Measurements from ENCODE around the gene EYA2.
A peak's percentile ranks its signal among the peaks of the same experiment; 100 is the strongest.

The EYA2 gene

DNA sequence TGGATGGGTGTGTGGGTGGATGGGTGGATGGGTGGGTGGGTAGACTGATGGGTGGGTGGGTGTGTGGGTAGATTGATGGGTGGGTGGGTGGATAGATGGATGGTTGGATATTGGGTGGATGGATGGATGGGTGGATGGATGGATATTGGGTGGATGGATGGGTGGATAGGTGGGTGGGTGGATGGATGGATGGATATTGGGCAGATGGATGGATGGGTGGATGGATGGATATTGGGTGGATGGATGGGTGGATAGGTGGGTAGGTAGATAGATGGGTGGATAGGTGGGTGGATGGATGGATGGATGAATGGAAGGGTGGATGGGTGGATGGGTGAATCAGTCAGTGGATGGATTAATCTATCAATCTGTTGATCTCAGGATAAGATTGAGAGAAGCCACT lies 284.6 kb downstream of the EYA2 start:
- DNase-seq (ENCODE audit: low read depth): no peak
- H3K4me3 ChIP-seq (ENCODE audit: low read depth, low read length): no peak overlapping the region
- TF ChIP-seq MYC (IDR thresholded peaks at IDR 0.05; ENCODE audit: low read depth, low read length): no peak
- TF ChIP-seq POLR2A (IDR thresholded peaks at IDR 0.05; ENCODE audit: extremely low read depth, insufficient read length): no peak
- TF ChIP-seq, protein P1, sequence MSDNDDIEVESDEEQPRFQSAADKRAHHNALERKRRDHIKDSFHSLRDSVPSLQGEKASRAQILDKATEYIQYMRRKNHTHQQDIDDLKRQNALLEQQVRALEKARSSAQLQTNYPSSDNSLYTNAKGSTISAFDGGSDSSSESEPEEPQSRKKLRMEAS (IDR thresholded peaks at IDR 0.05; ENCODE audit: low read depth, low read length): no peak
- TF ChIP-seq, protein P2, sequence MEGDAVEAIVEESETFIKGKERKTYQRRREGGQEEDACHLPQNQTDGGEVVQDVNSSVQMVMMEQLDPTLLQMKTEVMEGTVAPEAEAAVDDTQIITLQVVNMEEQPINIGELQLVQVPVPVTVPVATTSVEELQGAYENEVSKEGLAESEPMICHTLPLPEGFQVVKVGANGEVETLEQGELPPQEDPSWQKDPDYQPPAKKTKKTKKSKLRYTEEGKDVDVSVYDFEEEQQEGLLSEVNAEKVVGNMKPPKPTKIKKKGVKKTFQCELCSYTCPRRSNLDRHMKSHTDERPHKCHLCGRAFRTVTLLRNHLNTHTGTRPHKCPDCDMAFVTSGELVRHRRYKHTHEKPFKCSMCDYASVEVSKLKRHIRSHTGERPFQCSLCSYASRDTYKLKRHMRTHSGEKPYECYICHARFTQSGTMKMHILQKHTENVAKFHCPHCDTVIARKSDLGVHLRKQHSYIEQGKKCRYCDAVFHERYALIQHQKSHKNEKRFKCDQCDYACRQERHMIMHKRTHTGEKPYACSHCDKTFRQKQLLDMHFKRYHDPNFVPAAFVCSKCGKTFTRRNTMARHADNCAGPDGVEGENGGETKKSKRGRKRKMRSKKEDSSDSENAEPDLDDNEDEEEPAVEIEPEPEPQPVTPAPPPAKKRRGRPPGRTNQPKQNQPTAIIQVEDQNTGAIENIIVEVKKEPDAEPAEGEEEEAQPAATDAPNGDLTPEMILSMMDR (IDR thresholded peaks at IDR 0.05; ENCODE audit: low read depth, low read length): no peak

DNA sequence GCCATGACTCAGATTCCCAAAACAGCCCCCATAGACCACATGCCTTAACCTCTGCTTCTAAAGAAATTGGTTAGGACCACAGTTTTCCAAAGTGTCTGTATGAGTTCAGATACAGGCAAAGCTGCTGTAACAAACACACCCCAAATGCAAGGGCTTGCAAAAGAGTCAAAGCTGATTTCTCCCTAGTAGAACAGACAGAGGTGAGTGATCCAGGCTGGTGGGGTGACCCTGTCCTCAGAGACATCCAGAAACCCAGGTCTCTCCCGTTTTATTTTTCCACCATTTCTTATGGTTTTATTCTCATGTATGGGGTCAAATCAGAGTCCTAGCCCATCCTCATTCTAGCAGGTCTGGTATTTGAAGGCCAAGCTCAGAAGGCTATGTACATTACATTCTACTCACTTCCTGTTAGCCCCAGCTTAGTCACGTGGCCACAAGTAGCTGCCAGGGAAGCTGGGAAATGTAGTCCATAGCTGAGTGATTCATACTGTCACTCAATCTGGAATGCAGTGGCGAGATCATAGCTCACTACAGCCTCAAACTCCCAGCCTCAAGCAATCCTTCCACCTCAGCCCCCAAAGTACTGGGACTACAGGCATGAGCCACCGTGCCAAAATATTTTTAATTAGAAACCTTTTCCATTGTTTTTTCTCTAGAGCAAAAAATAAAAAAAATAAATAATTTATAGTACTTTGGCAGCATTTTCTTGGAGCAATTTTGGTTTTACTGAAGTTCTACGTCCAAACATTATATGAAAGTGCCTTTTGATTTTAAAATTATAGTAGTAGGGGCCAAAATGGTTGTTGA lies 286.6 kb downstream of the EYA2 start:
- TF ChIP-seq, protein P1 (IDR thresholded peaks at IDR 0.05; ENCODE audit: low read depth, low read length): peak; percentile 93
- no peak for TF ChIP-seq POLR2A (IDR thresholded peaks at IDR 0.05; ENCODE audit: extremely low read depth, insufficient read length)
- peak; percentile 82 for DNase-seq (ENCODE audit: low read depth)

DNA sequence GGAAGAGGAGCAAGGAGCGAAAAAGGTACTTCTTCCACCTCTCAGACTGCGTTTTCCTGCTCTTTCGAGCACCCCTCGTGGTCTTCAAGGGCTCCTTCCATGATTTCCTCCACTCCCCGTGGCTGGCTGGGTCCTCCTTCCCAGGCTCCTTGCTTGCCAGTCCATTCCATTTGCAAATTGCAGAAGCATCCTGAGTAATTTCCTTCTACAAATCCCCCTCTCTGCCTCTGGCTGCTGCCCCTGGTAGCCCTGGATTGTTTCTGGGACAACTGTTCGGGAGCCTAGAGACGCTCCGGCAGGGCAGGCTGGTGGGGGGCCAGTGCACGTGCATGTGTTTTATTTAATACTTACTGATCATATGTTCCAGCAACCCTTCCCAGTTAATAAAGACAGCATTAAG lies 288.7 kb downstream of the EYA2 start:
- no peak for DNase-seq (ENCODE audit: low read depth)
- H3K4me3 ChIP-seq (ENCODE audit: low read depth, low read length): no peak overlapping the region
- TF ChIP-seq MYC (IDR thresholded peaks at IDR 0.05; ENCODE audit: low read depth, low read length): no peak

More for the DNA sequence above, 286.6 kb downstream of the EYA2 start:
- H3K4me3 ChIP-seq (ENCODE audit: low read depth, low read length): no peak overlapping the region

DNA sequence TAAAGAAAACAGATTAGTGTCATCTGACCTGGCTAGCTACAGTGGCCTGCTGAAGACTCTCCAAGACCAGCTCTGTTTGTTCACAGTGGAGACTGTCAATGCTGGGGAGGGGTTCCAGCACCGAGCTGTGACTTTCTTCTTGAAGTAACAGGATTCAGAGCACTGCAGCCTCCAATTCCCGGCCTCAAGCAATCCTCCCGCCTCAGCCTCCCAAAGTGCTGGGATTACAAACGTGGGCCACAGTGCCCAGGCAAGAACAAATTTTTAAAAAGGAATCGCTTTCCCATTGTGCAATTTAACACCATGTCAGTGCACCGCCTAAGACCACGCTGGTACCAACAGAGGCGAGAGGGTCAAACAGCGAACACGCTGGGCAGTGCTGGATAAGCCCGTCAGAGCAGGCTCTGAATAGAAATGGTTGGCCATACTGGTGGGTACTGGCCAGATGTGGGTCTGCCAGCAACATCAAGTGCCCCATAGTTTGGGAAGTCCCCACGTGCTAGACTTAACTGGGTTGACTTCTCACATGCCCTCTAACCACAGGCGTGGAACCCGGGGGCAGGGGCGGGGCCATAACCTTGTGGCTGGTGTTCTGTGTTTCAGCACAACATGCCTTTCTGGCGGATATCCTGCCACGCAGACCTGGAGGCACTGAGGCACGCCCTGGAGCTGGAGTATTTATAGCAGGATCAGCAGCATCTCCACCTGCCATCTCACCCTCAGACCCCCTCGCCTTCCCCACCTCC lies 293.0 kb downstream of the EYA2 start:
- no peak for DNase-seq (ENCODE audit: low read depth)
- TF ChIP-seq, protein P1 (IDR thresholded peaks at IDR 0.05; ENCODE audit: low read depth, low read length): no peak
- TF ChIP-seq POLR2A (IDR thresholded peaks at IDR 0.05; ENCODE audit: extremely low read depth, insufficient read length): no peak
- TF ChIP-seq, protein P2 (IDR thresholded peaks at IDR 0.05; ENCODE audit: low read depth, low read length): no peak
- no peak for TF ChIP-seq MYC (IDR thresholded peaks at IDR 0.05; ENCODE audit: low read depth, low read length)
- H3K4me3 ChIP-seq (ENCODE audit: low read depth, low read length): no peak overlapping the region

DNA sequence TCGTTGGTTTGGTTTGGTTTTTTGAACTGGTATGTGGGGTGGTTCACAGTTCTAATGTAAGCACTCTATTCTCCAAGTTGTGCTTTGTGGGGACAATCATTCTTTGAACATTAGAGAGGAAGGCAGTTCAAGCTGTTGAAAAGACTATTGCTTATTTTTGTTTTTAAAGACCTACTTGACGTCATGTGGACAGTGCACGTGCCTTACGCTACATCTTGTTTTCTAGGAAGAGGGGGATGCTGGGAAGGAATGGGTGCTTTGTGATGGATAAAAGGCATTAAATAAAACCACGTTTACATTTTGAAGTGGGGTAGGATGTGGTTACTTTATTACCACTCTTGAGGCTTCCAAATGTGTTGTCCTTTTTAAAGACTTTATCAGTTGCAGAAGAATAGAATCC lies 293.9 kb downstream of the EYA2 start:
- H3K4me3 ChIP-seq (ENCODE audit: low read depth, low read length): no peak overlapping the region
- TF ChIP-seq, protein P1 (IDR thresholded peaks at IDR 0.05; ENCODE audit: low read depth, low read length): no peak
- TF ChIP-seq, protein P2 (IDR thresholded peaks at IDR 0.05; ENCODE audit: low read depth, low read length): no peak
- no peak for DNase-seq (ENCODE audit: low read depth)

DNA sequence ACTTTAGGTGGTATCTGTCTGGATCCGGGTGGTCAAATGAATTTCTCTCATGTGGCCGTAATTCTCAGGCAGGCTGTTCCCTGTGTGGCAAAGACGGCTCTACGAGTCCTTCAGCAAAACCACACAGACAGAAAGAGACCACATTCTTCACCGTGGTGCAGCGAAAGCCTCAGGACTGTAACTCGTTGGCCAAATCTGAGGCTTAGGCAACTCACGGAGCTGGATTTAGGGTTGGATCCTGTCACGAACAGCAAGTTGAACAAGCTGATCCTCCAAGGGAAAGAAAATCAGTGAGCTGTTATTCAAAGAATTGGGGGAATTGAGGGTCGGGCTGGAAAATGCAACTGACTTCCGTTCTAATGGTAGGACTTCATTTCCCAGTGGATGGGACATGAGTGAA lies 294.4 kb downstream of the EYA2 start:
- DNase-seq (ENCODE audit: low read depth): peak; percentile 48
- H3K4me3 ChIP-seq (ENCODE audit: low read depth, low read length): no peak overlapping the region
- no peak for TF ChIP-seq POLR2A (IDR thresholded peaks at IDR 0.05; ENCODE audit: extremely low read depth, insufficient read length)
- TF ChIP-seq, protein P2 (IDR thresholded peaks at IDR 0.05; ENCODE audit: low read depth, low read length): no peak
- no peak for TF ChIP-seq MYC (IDR thresholded peaks at IDR 0.05; ENCODE audit: low read depth, low read length)

Measured in NB4 (cell line).